Thyroid gland (tissue), 4 donors: ENCODE measurements around the gene SLC23A3.

ENCODE experiments used
- POLR2A ChIP-seq, 2 donors: fragments of 450-650 bp; IDR thresholded peaks; one replicate each; pipeline ENCODE4 v1.6.1; 2017; ENCODE audit warnings: antibody characterized with exemption in 2 of 2, mild to moderate bottlenecking in 2 of 2, moderate library complexity in 1 of 2
- TF ChIP-seq, protein P1 (sequence below), 6 experiments: fragments of 200-600 bp in 3 of 6; fragments of 450-650 bp in 3 of 6; sonication (generic) in 3 of 6; IDR thresholded peaks; one replicate each; pipeline ENCODE4 v1.5.1; 2016 to 2019; ENCODE audit warnings: antibody characterized with exemption in 6 of 6, mild to moderate bottlenecking in 2 of 6, inconsistent platforms in 1 of 6, moderate library complexity in 1 of 6

- TF ChIP-seq POLR2A (IDR thresholded peaks at IDR 0.05): no peak
- TF ChIP-seq, protein P1, sequence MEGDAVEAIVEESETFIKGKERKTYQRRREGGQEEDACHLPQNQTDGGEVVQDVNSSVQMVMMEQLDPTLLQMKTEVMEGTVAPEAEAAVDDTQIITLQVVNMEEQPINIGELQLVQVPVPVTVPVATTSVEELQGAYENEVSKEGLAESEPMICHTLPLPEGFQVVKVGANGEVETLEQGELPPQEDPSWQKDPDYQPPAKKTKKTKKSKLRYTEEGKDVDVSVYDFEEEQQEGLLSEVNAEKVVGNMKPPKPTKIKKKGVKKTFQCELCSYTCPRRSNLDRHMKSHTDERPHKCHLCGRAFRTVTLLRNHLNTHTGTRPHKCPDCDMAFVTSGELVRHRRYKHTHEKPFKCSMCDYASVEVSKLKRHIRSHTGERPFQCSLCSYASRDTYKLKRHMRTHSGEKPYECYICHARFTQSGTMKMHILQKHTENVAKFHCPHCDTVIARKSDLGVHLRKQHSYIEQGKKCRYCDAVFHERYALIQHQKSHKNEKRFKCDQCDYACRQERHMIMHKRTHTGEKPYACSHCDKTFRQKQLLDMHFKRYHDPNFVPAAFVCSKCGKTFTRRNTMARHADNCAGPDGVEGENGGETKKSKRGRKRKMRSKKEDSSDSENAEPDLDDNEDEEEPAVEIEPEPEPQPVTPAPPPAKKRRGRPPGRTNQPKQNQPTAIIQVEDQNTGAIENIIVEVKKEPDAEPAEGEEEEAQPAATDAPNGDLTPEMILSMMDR (IDR thresholded peaks at IDR 0.05): no peak
Measured at GRCh38 chr2:219126555-219126954, 43.3 kb downstream of the SLC23A3 start.
